ENCODE data around the gene DHX35. TPM values are rescaled to one million over a fixed set of nuclear protein-coding genes. Genes with fewer than 3 reads are reported as not detected.

DHX35 gene
- polyA plus RNA-seq, 3 donors = 1.6 to 11.2 (median 2.7) TPM

DNA sequence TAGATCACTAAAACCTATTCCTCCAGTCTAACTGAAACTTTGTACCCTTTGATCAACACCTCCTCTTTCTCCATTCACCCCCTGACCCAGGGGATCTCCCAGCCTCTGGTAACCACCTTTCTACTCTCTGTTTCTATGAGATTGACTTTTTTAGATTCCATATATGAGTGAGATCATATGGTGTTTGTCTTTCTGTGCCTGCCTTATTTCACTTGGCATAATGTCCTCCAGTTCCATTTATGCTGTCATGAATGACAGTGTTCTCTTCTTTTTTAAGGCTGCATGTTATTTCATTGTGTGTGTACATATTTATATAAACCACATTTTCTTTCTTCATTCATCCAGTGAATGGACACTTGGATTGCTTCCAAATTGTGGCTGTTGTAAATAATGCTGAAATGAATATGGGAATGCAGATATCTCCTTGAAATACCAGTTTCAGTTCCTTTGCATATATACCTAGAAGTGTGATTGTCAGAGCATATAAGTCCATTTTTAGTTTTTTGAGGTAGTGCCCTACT lies 57.7 kb downstream of the DHX35 start:
- peaks cover 85 to 93% of the 10 kb centered on the region in 2 donors for H3K36me3 Mint-ChIP-seq

GRCh38 chr20:39021748-39022147 lies 59.6 kb downstream of the DHX35 start:
- Histone ChIP-seq H3K4me3 (replicated peaks in 1 of 3; ENCODE audit: low read depth in 2 of 3, low read length in 3 of 3) (no peak overlapping the region), H2AFZ (ENCODE audit: insufficient read depth, low read depth, low read length, poor library complexity, severe bottlenecking) (no peak overlapping the region), H3K4me2 (replicated peaks; ENCODE audit: extremely low read depth, low read length, poor library complexity, severe bottlenecking) (no peak overlapping the region), H4K20me1 (ENCODE audit: insufficient read depth, low read length) (no peaks in the 10 kb centered on the region), H3K9me3 (replicated peaks in 1 of 2; ENCODE audit: control insufficient read depth in 1 of 2, insufficient read depth in 1 of 2, low read length in 2 of 2) (no peaks in the 10 kb centered on the region), H3K79me2 (ENCODE audit: insufficient read depth, low read length) (no peaks in the 10 kb centered on the region), H3K9ac (ENCODE audit: insufficient read depth, low read length, poor library complexity, severe bottlenecking) (no peak overlapping the region), H3K4me1 (ENCODE audit: control insufficient read depth in 1 of 2, insufficient read depth in 2 of 2, low read length in 2 of 2) (no peaks in the 10 kb centered on the region), H3K27me3 (ENCODE audit: control insufficient read depth in 2 of 2, insufficient read depth in 2 of 2, low read length in 2 of 2) (no peaks in the 10 kb centered on the region), H3K27ac (ENCODE audit: low read depth in 1 of 2, low read length in 2 of 2) (no peak overlapping the region), H3K36me3 (replicated peaks in 1 of 2; ENCODE audit: control insufficient read depth in 1 of 2, insufficient read depth in 2 of 2, low read length in 2 of 2) (peaks cover 90 to 98% of the 10 kb centered on the region in 2 donors)
- H3K4me1 Mint-ChIP-seq = no peaks in the 10 kb centered on the region
- no peak overlapping the region for H3K4me3 Mint-ChIP-seq
- WGBS (ENCODE audit: insufficient coverage) = 91% methylated on average over 4 of the region's 5 CpGs
- peaks cover 84 to 90% of the 10 kb centered on the region in 2 donors for H3K36me3 Mint-ChIP-seq
- no peak for DNase-seq
- no peak overlapping the region for H3K27ac Mint-ChIP-seq
- H3K27me3 Mint-ChIP-seq (ENCODE audit: low read depth in 3 of 3) = no peaks in the 10 kb centered on the region
- no peak for TF ChIP-seq CTCF (IDR thresholded peaks at IDR 0.05)
- intact Hi-C loops (cut with micrococcal nuclease) = no loop called here
- no peaks in the 10 kb centered on the region for H3K9me3 Mint-ChIP-seq

More for the DNA sequence above, 57.7 kb downstream of the DHX35 start:
- no peaks in the 10 kb centered on the region for H3K4me1 Mint-ChIP-seq
- peaks cover 0 to 4% (median 0%) of the 10 kb centered on the region in 7 donors for H3K9me3 Mint-ChIP-seq
- Histone ChIP-seq H3K27ac (ENCODE audit: low read depth in 1 of 2, low read length in 2 of 2) (no peak overlapping the region), H2AFZ (ENCODE audit: insufficient read depth, low read depth, low read length, poor library complexity, severe bottlenecking) (no peak overlapping the region), H3K4me2 (replicated peaks; ENCODE audit: extremely low read depth, low read length, poor library complexity, severe bottlenecking) (no peak overlapping the region), H3K4me3 (replicated peaks in 1 of 3; ENCODE audit: low read depth in 2 of 3, low read length in 3 of 3) (no peak overlapping the region), H3K9ac (ENCODE audit: insufficient read depth, low read length, poor library complexity, severe bottlenecking) (no peak overlapping the region), H3K9me3 (replicated peaks in 1 of 2; ENCODE audit: control insufficient read depth in 1 of 2, insufficient read depth in 1 of 2, low read length in 2 of 2) (no peaks in the 10 kb centered on the region), H3K79me2 (ENCODE audit: insufficient read depth, low read length) (no peaks in the 10 kb centered on the region), H3K36me3 (replicated peaks in 1 of 2; ENCODE audit: control insufficient read depth in 1 of 2, insufficient read depth in 2 of 2, low read length in 2 of 2) (peaks cover 84 to 98% of the 10 kb centered on the region in 2 donors), H4K20me1 (ENCODE audit: insufficient read depth, low read length) (no peaks in the 10 kb centered on the region), H3K4me1 (ENCODE audit: control insufficient read depth in 1 of 2, insufficient read depth in 2 of 2, low read length in 2 of 2) (no peaks in the 10 kb centered on the region), H3K27me3 (ENCODE audit: control insufficient read depth in 2 of 2, insufficient read depth in 2 of 2, low read length in 2 of 2) (no peaks in the 10 kb centered on the region)
- H3K27ac Mint-ChIP-seq = peak overlapping the region in 2 of 7 donors; percentile 24 to 61
- DNase-seq = no peak
- H3K27me3 Mint-ChIP-seq (ENCODE audit: low read depth in 3 of 3) = peaks cover 0 to 3% (median 0%) of the 10 kb centered on the region in 3 donors
- H3K4me3 Mint-ChIP-seq = no peak overlapping the region
- intact Hi-C loops (cut with micrococcal nuclease) = no loop called here
- no peak for TF ChIP-seq CTCF (IDR thresholded peaks at IDR 0.05)

All from CD14-positive monocyte (primary cell).